C4-2B (cell line): Measurements from ENCODE around the gene BABAM2.

Source experiments
- H3K27ac ChIP-seq: fragments of 450-650 bp; 2 replicates; pipeline ENCODE4 v1.5.1; 2017
- CTCF ChIP-seq: fragments of 450-650 bp; conservative IDR thresholded peaks from 2 replicates; pipeline ENCODE4 v1.5.1; 2017; ENCODE audit warnings: mild to moderate bottlenecking
- ZFX ChIP-seq: fragments of 450-650 bp; IDR thresholded peaks from 2 replicates; pipeline ENCODE4 v1.6.1; 2017

The BABAM2 gene

GRCh38 chr2:28035816-28036215 is 145.3 kb downstream of the BABAM2 start:
- no peak overlapping the region for H3K27ac ChIP-seq
- TF ChIP-seq CTCF (no peak), ZFX (no peak)

DNA sequence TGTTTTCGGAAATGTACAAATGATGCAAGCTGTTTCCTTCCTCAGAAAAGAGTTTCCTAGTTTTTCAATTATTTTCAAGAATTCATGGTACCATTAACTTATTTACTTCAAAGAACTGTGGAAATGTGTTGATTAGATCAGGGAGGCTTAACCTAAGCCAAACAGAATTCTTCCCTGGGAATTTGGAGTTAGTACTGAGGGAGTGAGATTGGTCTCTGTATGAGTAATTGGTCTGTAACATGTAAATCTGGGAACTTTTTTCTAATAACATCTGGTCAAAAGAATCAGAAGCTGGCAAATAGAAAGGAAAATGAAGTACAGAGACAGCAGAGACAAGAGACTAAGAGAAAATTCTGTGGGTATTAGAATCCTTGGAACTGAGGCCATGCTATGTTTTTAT is 145.8 kb downstream of the BABAM2 start:
- TF ChIP-seq CTCF (no peak), ZFX (no peak)
- no peak overlapping the region for H3K27ac ChIP-seq

GRCh38 chr2:28038722-28039121 is 148.2 kb downstream of the BABAM2 start:
- TF ChIP-seq ZFX: no peak
- no peak for TF ChIP-seq CTCF
- no peak overlapping the region for H3K27ac ChIP-seq

DNA sequence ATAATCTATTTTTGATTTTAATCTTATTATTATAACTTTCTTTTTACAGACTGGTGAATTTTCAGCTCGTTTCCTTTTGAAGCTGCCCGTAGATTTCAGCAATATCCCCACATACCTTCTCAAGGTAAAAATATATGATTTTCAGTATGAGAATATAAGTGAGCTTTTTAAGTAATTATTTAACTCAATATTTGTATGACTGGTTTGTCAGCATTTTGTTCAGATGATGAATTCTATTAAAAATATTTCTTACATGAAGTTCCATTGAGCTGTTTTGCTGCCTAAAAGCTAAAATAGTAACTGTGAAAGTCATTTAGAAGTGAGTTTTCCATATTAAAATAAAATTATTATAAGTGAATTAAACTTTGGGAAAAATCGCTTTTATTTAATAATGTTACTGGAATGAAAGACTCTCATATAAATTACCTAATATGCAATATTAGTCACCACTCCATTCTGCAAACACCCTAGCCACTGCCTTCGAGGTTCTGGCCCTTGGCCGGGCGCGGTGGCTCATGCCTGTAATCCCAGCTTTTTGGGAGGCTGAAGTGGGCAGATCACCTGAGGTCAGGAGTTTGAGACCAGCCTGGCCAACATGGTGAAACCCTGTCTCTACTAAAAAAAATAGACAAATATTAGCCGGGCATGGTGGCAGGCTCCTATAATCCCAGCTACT is 155.3 kb downstream of the BABAM2 start:
- H3K27ac ChIP-seq: no peak overlapping the region
- no peak for TF ChIP-seq CTCF
- TF ChIP-seq ZFX: no peak

GRCh38 chr2:28046921-28047320 is 156.4 kb downstream of the BABAM2 start:
- no peak for TF ChIP-seq CTCF
- no peak for TF ChIP-seq ZFX
- H3K27ac ChIP-seq: no peak overlapping the region

DNA sequence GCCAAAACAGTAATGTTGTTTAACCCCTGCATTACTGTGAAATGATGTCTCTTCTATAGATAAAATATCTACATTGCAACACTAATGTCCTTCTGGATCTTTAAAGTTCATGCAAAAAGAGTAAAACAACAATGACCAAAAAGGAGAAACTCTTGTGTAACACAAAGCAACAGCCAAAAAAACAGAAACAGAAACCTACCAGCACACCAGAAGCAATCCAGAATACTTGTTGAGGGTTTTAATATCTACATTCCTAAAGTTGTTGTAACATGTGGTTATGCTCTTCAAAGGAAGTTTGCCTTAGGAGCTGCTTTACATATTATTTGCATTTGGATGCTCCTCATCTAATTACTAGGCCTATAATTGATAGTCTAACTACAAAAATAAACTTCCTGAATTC is 157.2 kb downstream of the BABAM2 start:
- TF ChIP-seq ZFX (no peak), CTCF (no peak)
- H3K27ac ChIP-seq: no peak overlapping the region

GRCh38 chr2:28048341-28048740 is 157.8 kb downstream of the BABAM2 start:
- no peak overlapping the region for H3K27ac ChIP-seq
- TF ChIP-seq CTCF (no peak), ZFX (no peak)
